K562 (cell line): ENCODE measurements around the gene SLC29A3. TPM values are rescaled to one million over a fixed set of nuclear protein-coding genes. Genes with fewer than 3 reads are reported as not detected.

Source experiments
- ATAC-seq: fragments of 200-7000 bp; cut with Tn5 transposase; 3 replicates; pipeline ENCODE4 v1.9.1; 2020; ENCODE audit warnings: moderate library complexity
- BruUV-seq: library from RNA; stranded (reverse); fragments of 400-500 nt; replicated peaks from 2 replicates; lab custom pipeline; 2021; lab: Mats Ljungman, UMichigan
- CTCF ChIA-PET: fragments of 300-600 bp; formaldehyde crosslinking; extraction: SDS; loops from one replicate; lab custom pipeline; 2021; ENCODE audit warnings: low intra/inter-chr PET ratio; lab: Yijun Ruan, JAX
- POLR2A ChIA-PET: fragments of 300-600, 350-650 bp; sonication (Branson Sonifier 250); formaldehyde crosslinking; extraction: SDS; loops from one replicate; lab custom pipeline; 2021; ENCODE audit warnings: antibody characterized with exemption, inconsistent platforms; lab: Yijun Ruan, JAX
- DNase-seq, 4 experiments: peaks; one replicate each; pipeline versions ENCODE4 v3.0.0 to v3.0.0-alpha.2; 2011 to 2018; ENCODE audit warnings: low spot score in 3 of 4, mixed read lengths in 3 of 4; ENCODE audit errors: extremely low read depth in 1 of 4
- FAIRE-seq: peaks from 2 replicates; lab custom pipeline; 2011; peaks lifted over from hg19 to GRCh38; lab: Jason Lieb, UNC
- H2AFZ ChIP-seq: 2 replicates; pipeline ENCODE4 v1.6.0; 2011; ENCODE audit warnings: low read depth, low read length, control low read depth, inconsistent platforms
- H3K27ac ChIP-seq: fragments of 200-600 bp; 3 replicates; pipeline ENCODE4 v1.8.0; 2011; ENCODE audit warnings: low read depth, mild to moderate bottlenecking, control low read depth, inconsistent platforms, low read length, moderate library complexity, mixed read lengths; ENCODE audit errors: extremely low read depth
- H3K27me3 ChIP-seq, 2 experiments: fragments of 300-600 bp in 1 of 2; 2 replicates in 1 of 2; 3 replicates in 1 of 2; pipeline versions ENCODE4 v1.6.0 to v1.8.0; 2011; ENCODE audit warnings: inconsistent platforms in 2 of 2, low read length in 2 of 2, mild to moderate bottlenecking in 1 of 2, mixed read lengths in 1 of 2, moderate library complexity in 1 of 2; ENCODE audit not compliant: control insufficient read depth in 2 of 2, insufficient read depth in 2 of 2
- H3K36me3 ChIP-seq: fragments of 300-600 bp; 3 replicates; pipeline ENCODE4 v1.8.0; 2011; ENCODE audit warnings: mild to moderate bottlenecking, low read length, inconsistent platforms; ENCODE audit not compliant: control insufficient read depth, insufficient read depth
- H3K4me1 ChIP-seq, 2 experiments: fragments of 200-600 bp in 1 of 2; replicated peaks in 1 of 2; 2 replicates in 1 of 2; 3 replicates in 1 of 2; pipeline versions ENCODE4 v1.5.1 to v1.8.0; 2011; ENCODE audit warnings: inconsistent platforms in 2 of 2, low read length in 2 of 2, mild to moderate bottlenecking in 1 of 2, mixed read lengths in 1 of 2, moderate library complexity in 1 of 2; ENCODE audit not compliant: control insufficient read depth in 2 of 2, insufficient read depth in 2 of 2
- H3K4me2 ChIP-seq: 2 replicates; pipeline ENCODE4 v1.6.1; 2011; ENCODE audit warnings: low read length, control low read depth, inconsistent platforms, mixed read lengths; ENCODE audit not compliant: insufficient read depth
- H3K4me3 ChIP-seq: fragments of 200-600 bp; sonication (generic), shearing (Covaris generic); 2 replicates; pipeline ENCODE4 v1.5.1; 2016; ENCODE audit warnings: control low read depth, inconsistent platforms
- H3K79me2 ChIP-seq: fragments of 200-600 bp; 3 replicates; pipeline ENCODE4 v1.8.0; 2011; ENCODE audit warnings: low read length, inconsistent platforms; ENCODE audit not compliant: control insufficient read depth, insufficient read depth
- H3K9ac ChIP-seq, 2 experiments: 2 replicates each; pipeline versions ENCODE4 v1.6.0 to v1.6.1; 2011; ENCODE audit warnings: low read depth in 2 of 2, low read length in 2 of 2, control low read depth in 1 of 2, inconsistent platforms in 1 of 2, mild to moderate bottlenecking in 1 of 2, mixed read lengths in 1 of 2; ENCODE audit not compliant: insufficient read depth in 1 of 2
- H3K9me1 ChIP-seq: one replicate; pipeline ENCODE4 v1.6.0; 2011; ENCODE audit warnings: inconsistent platforms, mild to moderate bottlenecking, low read length, moderate library complexity; ENCODE audit not compliant: control insufficient read depth, insufficient read depth
- H3K9me3 ChIP-seq: replicated peaks from 2 replicates; pipeline ENCODE4 v1.5.1; 2011; ENCODE audit warnings: low read depth, low read length, inconsistent platforms; ENCODE audit not compliant: control insufficient read depth, insufficient read depth
- H4K20me1 ChIP-seq: replicated peaks from 2 replicates; pipeline ENCODE4 v1.6.1; 2011; ENCODE audit warnings: low read length, inconsistent platforms, mixed read lengths; ENCODE audit not compliant: control insufficient read depth, insufficient read depth
- ARID3A ChIP-seq: IDR thresholded peaks from 2 replicates; pipeline ENCODE4 v1.6.1; 2012; ENCODE audit warnings: low read depth, low read length, improper control_type of control experiment, borderline replicate concordance
- BRD4 ChIP-seq: fragments of 200-600 bp; sonication (generic); IDR thresholded peaks from 2 replicates; pipeline ENCODE4 v1.6.1; 2017; ENCODE audit warnings: inconsistent platforms
- DACH1 ChIP-seq: fragments of 450-650 bp; IDR thresholded peaks from 2 replicates; pipeline ENCODE4 v1.6.1; 2018; ENCODE audit not compliant: partially characterized antibody
- HDAC8 ChIP-seq: fragments of 450-650 bp; IDR thresholded peaks from 2 replicates; pipeline ENCODE4 v1.6.1; 2016; ENCODE audit warnings: mild to moderate bottlenecking, missing genetic modification characterization, moderate library complexity, missing compliant biosample characterization
- JUNB ChIP-seq: fragments of 450-650 bp; formaldehyde crosslinking; conservative IDR thresholded peaks from 2 replicates; pipeline ENCODE4 v1.4.0; 2020; ENCODE audit warnings: mild to moderate bottlenecking
- NR2F6 ChIP-seq: fragments of 450-650 bp; formaldehyde crosslinking; IDR thresholded peaks from 2 replicates; pipeline ENCODE4 v1.4.0; 2020; ENCODE audit warnings: mild to moderate bottlenecking
- SNIP1 ChIP-seq: fragments of 450-650 bp; IDR thresholded peaks from 2 replicates; pipeline ENCODE4 v1.7.1; 2017; ENCODE audit warnings: low read depth, mild to moderate bottlenecking
- ZBTB7A ChIP-seq: IDR thresholded peaks from 2 replicates; pipeline ENCODE4 v1.6.1; 2011; ENCODE audit warnings: low read depth, mild to moderate bottlenecking, low read length, moderate library complexity, borderline replicate concordance; ENCODE audit not compliant: control insufficient read depth
- ZNF253 ChIP-seq: fragments of 250-450 bp; sonication (Bioruptor Pico); conservative IDR thresholded peaks from 2 replicates; pipeline ENCODE4 v1.6.1; 2021; ENCODE audit warnings: mild to moderate bottlenecking
- ZNF444 ChIP-seq: fragments of 250-450 bp; sonication (Bioruptor Pico); IDR thresholded peaks from 2 replicates; pipeline ENCODE4 v1.4.0; 2020; ENCODE audit warnings: mild to moderate bottlenecking, moderate library complexity
- ZNF583 ChIP-seq: fragments of 250-450 bp; sonication (Bioruptor Pico); IDR thresholded peaks from 2 replicates; pipeline ENCODE4 v1.4.0; 2020
- ZNF655 ChIP-seq: fragments of 250-450 bp; sonication (Bioruptor Pico); IDR thresholded peaks from 2 replicates; pipeline ENCODE4 v1.5.0; 2021
- WGBS: fragments of 100-300 bp; shearing (Covaris generic); methylation state at CpG from one replicate; pipeline ENCODE4 v1.1.6; 2016; ENCODE audit warnings: low coverage, mixed read lengths; ENCODE audit not compliant: insufficient coverage; ENCODE audit errors: missing lambda C conversion rate; 5-methylcytosine and 5-hydroxymethylcytosine counted together
- in situ Hi-C: fragments of 300-500 bp; cut with MboI; formaldehyde crosslinking; loops from 4 replicates; pipeline ENCODE4 v1.15.0; 2018; ENCODE audit warnings: inconsistent platforms, mixed read lengths
- intact Hi-C: fragments of 100-400 bp; cut with micrococcal nuclease; formaldehyde crosslinking; loops from 2 replicates; pipeline ENCODE4 v1.14.2; 2022
- polyA plus RNA-seq, 8 experiments: library from polyadenylated mRNA; depleted of rRNA in 4 of 8; stranded (reverse) in 5 of 8; unstranded in 3 of 8; fragments of >200 nt; fragmentation: Nextera tagmentation in 2 of 8; fragmentation: Illumina TruSeq in 1 of 8; extraction: Ambion mirVana in 2 of 8; extraction: Trizol in 1 of 8; gene quantifications; 2 replicates each; pipeline versions ENCODE4 v1.2.1 to v1.2.3, GENCODE V29; 2011 to 2014; ENCODE audit warnings: inconsistent platforms in 1 of 8, missing spikeins in 1 of 8
- total RNA-seq, 7 experiments: library from RNA; depleted of rRNA in 6 of 7; stranded (reverse); fragments of >200 nt in 6 of 7; fragmentation: Illumina TruSeq in 2 of 7; extraction: Trizol in 2 of 7; gene quantifications; 2 replicates each; pipeline versions ENCODE4 v1.2.1 to v1.2.3, GENCODE V29; 2011 to 2021; ENCODE audit warnings: low replicate concordance in 1 of 7
- TF ChIP-seq, protein P1 (sequence below): sonication (generic); formaldehyde crosslinking; IDR thresholded peaks from 2 replicates; pipeline ENCODE4 v1.8.0; 2022; ENCODE audit warnings: missing genetic modification reagents, mild to moderate bottlenecking, borderline replicate concordance
- TF ChIP-seq, protein P2 (sequence below): fragments of 250-450 bp; sonication (Bioruptor Pico); IDR thresholded peaks from 2 replicates; pipeline ENCODE4 v1.5.0; 2022; ENCODE audit warnings: mild to moderate bottlenecking

The SLC29A3 gene
- total and polyA plus RNA-seq, 9 of the 15 experiments (the other 6 are each of a cell fraction or from before 2014, with no cell fraction given) = 2.1 to 10.7 (median 4.6) TPM

- Histone ChIP-seq H2AFZ (no peak overlapping the region), H3K27me3 (no peaks in the 10 kb centered on the region; a peak in 1 of 5 replicates), H3K79me2 (0 out of 3 replicates have a peak, but pooled peaks cover 2% of the 10 kb centered on the region), H4K20me1 (no peaks in the 10 kb centered on the region), H3K9ac (peak overlapping the region in 1 of 2 experiments; percentile 46; a peak in 1 of 4 replicates), H3K4me3 (no peak overlapping the region), H3K9me1 (no peaks in the 10 kb centered on the region), H3K36me3 (no peaks in the 10 kb centered on the region), H3K27ac (no peak overlapping the region), H3K9me3 (no peaks in the 10 kb centered on the region), H3K4me1 (peaks cover 16 to 23% of the 10 kb centered on the region in 2 experiments), H3K4me2 (no peak overlapping the region)
- FAIRE-seq = no peak
- no TSS peak for BruUV-seq
- POLR2A ChIA-PET = interaction anchor here (0.6 to 1.8 kb wide), 6 partner anchors 12 to 509 kb away, joined by 3 to 5 read pairs (median 3); no protein-coding TSS in a partner anchor
- 34% methylated on average over 3 of the region's 3 CpGs for WGBS
- no peak for DNase-seq
- CTCF ChIA-PET = interaction anchor here (5.8 kb wide), 1 partner anchor 580 kb away, joined by 32 read pairs; no protein-coding TSS in a partner anchor
- no peak for ATAC-seq
- intact Hi-C loops = loop anchor here (5.0 to 10.0 kb wide), 2 partner anchors 166 to 729 kb away; no protein-coding TSS in a partner anchor
- in situ Hi-C loops = loop anchor here (5.0 to 25.0 kb wide), 3 partner anchors 251 to 1021 kb away; no protein-coding TSS in a partner anchor
- TF ChIP-seq ZNF583 (CRISPR knock-in tag) (no peak), HDAC8 (no peak), SNIP1 (no peak), ZNF253 (CRISPR knock-in tag) (no peak), ZBTB7A (no peak), ZNF655 (CRISPR knock-in tag) (no peak), NR2F6 (CRISPR knock-in tag) (no peak), ZNF444 (no peak), BRD4 (no peak), DACH1 (no peak), ARID3A (no peak), JUNB (CRISPR knock-in tag) (no peak)
- TF ChIP-seq, protein P1, sequence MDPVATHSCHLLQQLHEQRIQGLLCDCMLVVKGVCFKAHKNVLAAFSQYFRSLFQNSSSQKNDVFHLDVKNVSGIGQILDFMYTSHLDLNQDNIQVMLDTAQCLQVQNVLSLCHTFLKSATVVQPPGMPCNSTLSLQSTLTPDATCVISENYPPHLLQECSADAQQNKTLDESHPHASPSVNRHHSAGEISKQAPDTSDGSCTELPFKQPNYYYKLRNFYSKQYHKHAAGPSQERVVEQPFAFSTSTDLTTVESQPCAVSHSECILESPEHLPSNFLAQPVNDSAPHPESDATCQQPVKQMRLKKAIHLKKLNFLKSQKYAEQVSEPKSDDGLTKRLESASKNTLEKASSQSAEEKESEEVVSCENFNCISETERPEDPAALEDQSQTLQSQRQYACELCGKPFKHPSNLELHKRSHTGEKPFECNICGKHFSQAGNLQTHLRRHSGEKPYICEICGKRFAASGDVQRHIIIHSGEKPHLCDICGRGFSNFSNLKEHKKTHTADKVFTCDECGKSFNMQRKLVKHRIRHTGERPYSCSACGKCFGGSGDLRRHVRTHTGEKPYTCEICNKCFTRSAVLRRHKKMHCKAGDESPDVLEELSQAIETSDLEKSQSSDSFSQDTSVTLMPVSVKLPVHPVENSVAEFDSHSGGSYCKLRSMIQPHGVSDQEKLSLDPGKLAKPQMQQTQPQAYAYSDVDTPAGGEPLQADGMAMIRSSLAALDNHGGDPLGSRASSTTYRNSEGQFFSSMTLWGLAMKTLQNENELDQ (CRISPR knock-in tag) = no peak
- TF ChIP-seq, protein P2, sequence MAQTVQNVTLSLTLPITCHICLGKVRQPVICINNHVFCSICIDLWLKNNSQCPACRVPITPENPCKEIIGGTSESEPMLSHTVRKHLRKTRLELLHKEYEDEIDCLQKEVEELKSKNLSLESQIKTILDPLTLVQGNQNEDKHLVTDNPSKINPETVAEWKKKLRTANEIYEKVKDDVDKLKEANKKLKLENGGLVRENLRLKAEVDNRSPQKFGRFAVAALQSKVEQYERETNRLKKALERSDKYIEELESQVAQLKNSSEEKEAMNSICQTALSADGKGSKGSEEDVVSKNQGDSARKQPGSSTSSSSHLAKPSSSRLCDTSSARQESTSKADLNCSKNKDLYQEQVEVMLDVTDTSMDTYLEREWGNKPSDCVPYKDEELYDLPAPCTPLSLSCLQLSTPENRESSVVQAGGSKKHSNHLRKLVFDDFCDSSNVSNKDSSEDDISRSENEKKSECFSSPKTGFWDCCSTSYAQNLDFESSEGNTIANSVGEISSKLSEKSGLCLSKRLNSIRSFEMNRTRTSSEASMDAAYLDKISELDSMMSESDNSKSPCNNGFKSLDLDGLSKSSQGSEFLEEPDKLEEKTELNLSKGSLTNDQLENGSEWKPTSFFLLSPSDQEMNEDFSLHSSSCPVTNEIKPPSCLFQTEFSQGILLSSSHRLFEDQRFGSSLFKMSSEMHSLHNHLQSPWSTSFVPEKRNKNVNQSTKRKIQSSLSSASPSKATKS (CRISPR knock-in tag) = no peak
Observed at GRCh38 chr10:71316056-71316785, 2.8 kb upstream of the SLC29A3 start.
